ENCODE results near the gene C20orf144. TPM values are rescaled to one million over a fixed set of nuclear protein-coding genes. Genes with fewer than 3 reads are reported as not detected.

Gene C20orf144
- total and polyA plus RNA-seq, 4 donors = not detected

- TF ChIP-seq, protein P1, sequence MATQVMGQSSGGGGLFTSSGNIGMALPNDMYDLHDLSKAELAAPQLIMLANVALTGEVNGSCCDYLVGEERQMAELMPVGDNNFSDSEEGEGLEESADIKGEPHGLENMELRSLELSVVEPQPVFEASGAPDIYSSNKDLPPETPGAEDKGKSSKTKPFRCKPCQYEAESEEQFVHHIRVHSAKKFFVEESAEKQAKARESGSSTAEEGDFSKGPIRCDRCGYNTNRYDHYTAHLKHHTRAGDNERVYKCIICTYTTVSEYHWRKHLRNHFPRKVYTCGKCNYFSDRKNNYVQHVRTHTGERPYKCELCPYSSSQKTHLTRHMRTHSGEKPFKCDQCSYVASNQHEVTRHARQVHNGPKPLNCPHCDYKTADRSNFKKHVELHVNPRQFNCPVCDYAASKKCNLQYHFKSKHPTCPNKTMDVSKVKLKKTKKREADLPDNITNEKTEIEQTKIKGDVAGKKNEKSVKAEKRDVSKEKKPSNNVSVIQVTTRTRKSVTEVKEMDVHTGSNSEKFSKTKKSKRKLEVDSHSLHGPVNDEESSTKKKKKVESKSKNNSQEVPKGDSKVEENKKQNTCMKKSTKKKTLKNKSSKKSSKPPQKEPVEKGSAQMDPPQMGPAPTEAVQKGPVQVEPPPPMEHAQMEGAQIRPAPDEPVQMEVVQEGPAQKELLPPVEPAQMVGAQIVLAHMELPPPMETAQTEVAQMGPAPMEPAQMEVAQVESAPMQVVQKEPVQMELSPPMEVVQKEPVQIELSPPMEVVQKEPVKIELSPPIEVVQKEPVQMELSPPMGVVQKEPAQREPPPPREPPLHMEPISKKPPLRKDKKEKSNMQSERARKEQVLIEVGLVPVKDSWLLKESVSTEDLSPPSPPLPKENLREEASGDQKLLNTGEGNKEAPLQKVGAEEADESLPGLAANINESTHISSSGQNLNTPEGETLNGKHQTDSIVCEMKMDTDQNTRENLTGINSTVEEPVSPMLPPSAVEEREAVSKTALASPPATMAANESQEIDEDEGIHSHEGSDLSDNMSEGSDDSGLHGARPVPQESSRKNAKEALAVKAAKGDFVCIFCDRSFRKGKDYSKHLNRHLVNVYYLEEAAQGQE (IDR thresholded peaks at IDR 0.05) = peak; percentile 52
- TF ChIP-seq RAD21 (IDR thresholded peaks at IDR 0.05) (peak in 1 of 2 donors; percentile 58), FOXA1 (IDR thresholded peaks at IDR 0.05) (peak; percentile 11), GABPA (IDR thresholded peaks at IDR 0.05 in 1 of 2, conservative IDR thresholded peaks at IDR 0.05 in 1 of 2) (peak in 1 of 2 donors; percentile 22), YY1 (IDR thresholded peaks at IDR 0.05) (peak; percentile 68), RXRA (IDR thresholded peaks at IDR 0.05) (peak in 1 of 2 donors; percentile 39), HNF4G (IDR thresholded peaks at IDR 0.05) (no peak), JUND (IDR thresholded peaks at IDR 0.05) (no peak)
Observed at GRCh38 chr20:33666293-33667244, 4.4 kb downstream of the C20orf144 start, which contains the start of gene ACTL10 (continued).

GRCh38 chr20:33667245-33667675 is 5.1 kb downstream of the C20orf144 start:
- no peak overlapping the region for H3K9ac ChIP-seq (ENCODE audit: low read depth in 1 of 2, low read length in 2 of 2)
- no peak for TF ChIP-seq RAD21 (IDR thresholded peaks at IDR 0.05)
- TF ChIP-seq FOXA1 (IDR thresholded peaks at IDR 0.05) = no peak
- TF ChIP-seq, protein P2, sequence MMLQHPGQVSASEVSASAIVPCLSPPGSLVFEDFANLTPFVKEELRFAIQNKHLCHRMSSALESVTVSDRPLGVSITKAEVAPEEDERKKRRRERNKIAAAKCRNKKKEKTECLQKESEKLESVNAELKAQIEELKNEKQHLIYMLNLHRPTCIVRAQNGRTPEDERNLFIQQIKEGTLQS (IDR thresholded peaks at IDR 0.05) = no peak
- TF ChIP-seq, protein P3, sequence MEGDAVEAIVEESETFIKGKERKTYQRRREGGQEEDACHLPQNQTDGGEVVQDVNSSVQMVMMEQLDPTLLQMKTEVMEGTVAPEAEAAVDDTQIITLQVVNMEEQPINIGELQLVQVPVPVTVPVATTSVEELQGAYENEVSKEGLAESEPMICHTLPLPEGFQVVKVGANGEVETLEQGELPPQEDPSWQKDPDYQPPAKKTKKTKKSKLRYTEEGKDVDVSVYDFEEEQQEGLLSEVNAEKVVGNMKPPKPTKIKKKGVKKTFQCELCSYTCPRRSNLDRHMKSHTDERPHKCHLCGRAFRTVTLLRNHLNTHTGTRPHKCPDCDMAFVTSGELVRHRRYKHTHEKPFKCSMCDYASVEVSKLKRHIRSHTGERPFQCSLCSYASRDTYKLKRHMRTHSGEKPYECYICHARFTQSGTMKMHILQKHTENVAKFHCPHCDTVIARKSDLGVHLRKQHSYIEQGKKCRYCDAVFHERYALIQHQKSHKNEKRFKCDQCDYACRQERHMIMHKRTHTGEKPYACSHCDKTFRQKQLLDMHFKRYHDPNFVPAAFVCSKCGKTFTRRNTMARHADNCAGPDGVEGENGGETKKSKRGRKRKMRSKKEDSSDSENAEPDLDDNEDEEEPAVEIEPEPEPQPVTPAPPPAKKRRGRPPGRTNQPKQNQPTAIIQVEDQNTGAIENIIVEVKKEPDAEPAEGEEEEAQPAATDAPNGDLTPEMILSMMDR (IDR thresholded peaks at IDR 0.05; ENCODE audit: low read depth, low read length, missing input control) = no peak
- TF ChIP-seq HNF4A (conservative IDR thresholded peaks at IDR 0.05) = no peak
- no peak for TF ChIP-seq TAF1 (conservative IDR thresholded peaks at IDR 0.05)
- TF ChIP-seq, protein P4, sequence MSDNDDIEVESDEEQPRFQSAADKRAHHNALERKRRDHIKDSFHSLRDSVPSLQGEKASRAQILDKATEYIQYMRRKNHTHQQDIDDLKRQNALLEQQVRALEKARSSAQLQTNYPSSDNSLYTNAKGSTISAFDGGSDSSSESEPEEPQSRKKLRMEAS (IDR thresholded peaks at IDR 0.05) = no peak
- no peak for TF ChIP-seq GABPA (IDR thresholded peaks at IDR 0.05 in 1 of 2, conservative IDR thresholded peaks at IDR 0.05 in 1 of 2)
- TF ChIP-seq YY1 (IDR thresholded peaks at IDR 0.05) = no peak
- no peak for TF ChIP-seq NR2F2 (IDR thresholded peaks at IDR 0.05)
- no peak for TF ChIP-seq SP1 (IDR thresholded peaks at IDR 0.05)
- no peak for TF ChIP-seq JUND (IDR thresholded peaks at IDR 0.05)
- TF ChIP-seq, protein P1 (IDR thresholded peaks at IDR 0.05) = no peak
- H3K9me3 ChIP-seq (ENCODE audit: control insufficient read depth in 4 of 4, low read length in 3 of 4) = no peaks in the 10 kb centered on the region
- peaks cover 0 to 4% (median 0%) of the 10 kb centered on the region in 4 donors for H3K36me3 ChIP-seq (ENCODE audit: control insufficient read depth in 4 of 4, insufficient read depth in 3 of 4, low read depth in 1 of 4, low read length in 3 of 4)
- no peak for DNase-seq (ENCODE audit: low spot score)
- peak overlapping the region; percentile 70 to 75 for H3K27ac ChIP-seq (ENCODE audit: low read depth in 1 of 2, low read length in 2 of 2)
- peaks cover 3 to 48% (median 22%) of the 10 kb centered on the region in 4 donors for H3K4me1 ChIP-seq (ENCODE audit: control insufficient read depth in 4 of 4, insufficient read depth in 4 of 4, low read length in 3 of 4)
- WGBS = 26% methylated on average over 55 of the region's 55 CpGs
- peak overlapping the region; percentile 49 to 64 (median 56) for H3K4me3 ChIP-seq (ENCODE audit: low read depth in 1 of 3, low read length in 3 of 3)
- no peaks in the 10 kb centered on the region for H3K27me3 ChIP-seq (ENCODE audit: control insufficient read depth in 4 of 4, insufficient read depth in 4 of 4, low read length in 3 of 4)
